Measurements from ENCODE around the gene PRRC2A.

The PRRC2A gene

GRCh38 chr6:31609519-31610406 is 10.8 kb upstream of the PRRC2A start:
- no peak for DNase-seq (ENCODE audit: low spot score)
- Histone ChIP-seq H3K4me3 (ENCODE audit: low read length in 2 of 2) (no peak overlapping the region), H4K8ac (ENCODE audit: low read depth, low read length) (no peak overlapping the region), H3K36me3 (replicated peaks in 1 of 2; ENCODE audit: control insufficient read depth in 2 of 2, insufficient read depth in 2 of 2, low read length in 2 of 2) (no peaks in the 10 kb centered on the region), H3K79me1 (ENCODE audit: low read depth, low read length) (no peaks in the 10 kb centered on the region), H3K23ac (ENCODE audit: low read depth, low read length, poor library complexity) (no peak overlapping the region), H3K18ac (ENCODE audit: low read length) (no peak overlapping the region), H3K27me3 (ENCODE audit: control insufficient read depth in 3 of 3, insufficient read depth in 3 of 3, low read depth in 1 of 3, low read length in 3 of 3) (no peaks in the 10 kb centered on the region), H2BK120ac (ENCODE audit: low read depth, low read length) (no peak overlapping the region), H3K14ac (ENCODE audit: low read length) (no peak overlapping the region), H2BK15ac (ENCODE audit: low read length) (no peak overlapping the region), H3K9me3 (replicated peaks in 1 of 2; ENCODE audit: control insufficient read depth in 2 of 2, insufficient read depth in 1 of 2, low read depth in 1 of 2, low read length in 2 of 2) (no peaks in the 10 kb centered on the region), H3K27ac (replicated peaks; ENCODE audit: low read length) (no peak overlapping the region), H3K4ac (ENCODE audit: low read length) (no peak overlapping the region), H3K4me1 (ENCODE audit: control insufficient read depth in 2 of 2, insufficient read depth in 1 of 2, low read depth in 1 of 2, low read length in 2 of 2) (no peaks in the 10 kb centered on the region), H2AFZ (ENCODE audit: low read length) (no peak overlapping the region), H2BK12ac (ENCODE audit: low read length) (no peak overlapping the region), H2AK5ac (ENCODE audit: low read depth, low read length) (no peak overlapping the region), H3K9ac (ENCODE audit: low read depth, low read length, poor library complexity) (no peak overlapping the region), H3K4me2 (ENCODE audit: insufficient read depth, low read length, poor library complexity, severe bottlenecking) (no peak overlapping the region), H2BK5ac (ENCODE audit: low read length) (no peak overlapping the region), H4K91ac (ENCODE audit: low read depth, low read length, poor library complexity) (no peak overlapping the region)
- no CpG with 5 or more reads among the region's 8 CpGs for WGBS, 2 donors (ENCODE audit: extremely low coverage in 2 of 2, insufficient read length in 2 of 2, insufficient replicate concordance in 1 of 2)

GRCh38 chr6:31610968-31611367 is 9.5 kb upstream of the PRRC2A start:
- H3K9ac ChIP-seq (ENCODE audit: low read depth, low read length, poor library complexity): no peak overlapping the region
- H3K4me1 ChIP-seq (ENCODE audit: control insufficient read depth in 2 of 2, insufficient read depth in 1 of 2, low read depth in 1 of 2, low read length in 2 of 2): peaks cover under 1 to 9% of the 10 kb centered on the region in 2 donors
- no peak for DNase-seq (ENCODE audit: low spot score)

GRCh38 chr6:31614075-31614619 is 6.4 kb upstream of the PRRC2A start:
- Histone ChIP-seq H3K9me3 (replicated peaks in 1 of 2; ENCODE audit: control insufficient read depth in 2 of 2, insufficient read depth in 1 of 2, low read depth in 1 of 2, low read length in 2 of 2) (no peaks in the 10 kb centered on the region), H3K9ac (ENCODE audit: low read depth, low read length, poor library complexity) (no peak overlapping the region), H3K27me3 (ENCODE audit: control insufficient read depth in 3 of 3, insufficient read depth in 3 of 3, low read depth in 1 of 3, low read length in 3 of 3) (no peaks in the 10 kb centered on the region), H3K36me3 (replicated peaks in 1 of 2; ENCODE audit: control insufficient read depth in 2 of 2, insufficient read depth in 2 of 2, low read length in 2 of 2) (no peaks in the 10 kb centered on the region), H4K8ac (ENCODE audit: low read depth, low read length) (no peak overlapping the region), H3K4me1 (ENCODE audit: control insufficient read depth in 2 of 2, insufficient read depth in 1 of 2, low read depth in 1 of 2, low read length in 2 of 2) (peaks cover 2 to 9% of the 10 kb centered on the region in 2 donors), H3K27ac (replicated peaks; ENCODE audit: low read length) (no peak overlapping the region), H3K14ac (ENCODE audit: low read length) (no peak overlapping the region), H4K91ac (ENCODE audit: low read depth, low read length, poor library complexity) (no peak overlapping the region), H2AFZ (ENCODE audit: low read length) (no peak overlapping the region), H3K4me2 (ENCODE audit: insufficient read depth, low read length, poor library complexity, severe bottlenecking) (no peak overlapping the region), H2BK15ac (ENCODE audit: low read length) (no peak overlapping the region), H2BK120ac (ENCODE audit: low read depth, low read length) (no peak overlapping the region), H3K23ac (ENCODE audit: low read depth, low read length, poor library complexity) (no peak overlapping the region), H3K4me3 (ENCODE audit: low read length in 2 of 2) (no peak overlapping the region), H3K18ac (ENCODE audit: low read length) (no peak overlapping the region), H3K79me1 (ENCODE audit: low read depth, low read length) (no peaks in the 10 kb centered on the region), H2BK5ac (ENCODE audit: low read length) (no peak overlapping the region), H3K4ac (ENCODE audit: low read length) (no peak overlapping the region), H2AK5ac (ENCODE audit: low read depth, low read length) (no peak overlapping the region), H2BK12ac (ENCODE audit: low read length) (no peak overlapping the region)
- DNase-seq (ENCODE audit: low spot score): no peak
- WGBS, 2 donors (ENCODE audit: extremely low coverage in 2 of 2, insufficient read length in 2 of 2, insufficient replicate concordance in 1 of 2): no CpG with 5 or more reads among the region's 8 CpGs

More at GRCh38 chr6:31610968-31611367, 9.5 kb upstream of the PRRC2A start:
- H2BK15ac ChIP-seq (ENCODE audit: low read length): no peak overlapping the region
- H3K18ac ChIP-seq (ENCODE audit: low read length): no peak overlapping the region
- H3K4me3 ChIP-seq (ENCODE audit: low read length in 2 of 2): no peak overlapping the region
- H3K27me3 ChIP-seq (ENCODE audit: control insufficient read depth in 3 of 3, insufficient read depth in 3 of 3, low read depth in 1 of 3, low read length in 3 of 3): no peaks in the 10 kb centered on the region
- H4K8ac ChIP-seq (ENCODE audit: low read depth, low read length): no peak overlapping the region
- no peaks in the 10 kb centered on the region for H3K79me1 ChIP-seq (ENCODE audit: low read depth, low read length)
- H2BK120ac ChIP-seq (ENCODE audit: low read depth, low read length): no peak overlapping the region
- H4K91ac ChIP-seq (ENCODE audit: low read depth, low read length, poor library complexity): no peak overlapping the region
- H3K4ac ChIP-seq (ENCODE audit: low read length): no peak overlapping the region
- no peak overlapping the region for H2BK5ac ChIP-seq (ENCODE audit: low read length)
- no peak overlapping the region for H3K27ac ChIP-seq (replicated peaks; ENCODE audit: low read length)
- no peak overlapping the region for H3K23ac ChIP-seq (ENCODE audit: low read depth, low read length, poor library complexity)
- no peak overlapping the region for H3K14ac ChIP-seq (ENCODE audit: low read length)
- no peak overlapping the region for H2AK5ac ChIP-seq (ENCODE audit: low read depth, low read length)
- H2BK12ac ChIP-seq (ENCODE audit: low read length): no peak overlapping the region
- H3K36me3 ChIP-seq (replicated peaks in 1 of 2; ENCODE audit: control insufficient read depth in 2 of 2, insufficient read depth in 2 of 2, low read length in 2 of 2): no peaks in the 10 kb centered on the region
- WGBS, 2 donors (ENCODE audit: extremely low coverage in 2 of 2, insufficient read length in 2 of 2, insufficient replicate concordance in 1 of 2): no CpG with 5 or more reads among the region's 4 CpGs
- H2AFZ ChIP-seq (ENCODE audit: low read length): peak overlapping the region; percentile 41
- no peaks in the 10 kb centered on the region for H3K9me3 ChIP-seq (replicated peaks in 1 of 2; ENCODE audit: control insufficient read depth in 2 of 2, insufficient read depth in 1 of 2, low read depth in 1 of 2, low read length in 2 of 2)
- no peak overlapping the region for H3K4me2 ChIP-seq (ENCODE audit: insufficient read depth, low read length, poor library complexity, severe bottlenecking)
